NCI-H1436 (cell line): Measurements from ENCODE around the gene RFC5.
"Not testable (repeated sequence)": the region's sequence is repeated elsewhere in the genome, so short reads cannot be mapped to it uniquely, and the experiment has no call there.

ENCODE experiments used
- DNase-seq: peaks from one replicate; lab custom pipeline; 2025; lab: John Stamatoyannopoulos, UW

Gene RFC5

GRCh38 chr12:118052324-118053070, 36.0 kb downstream of the RFC5 start:
- no peak for DNase-seq

DNA sequence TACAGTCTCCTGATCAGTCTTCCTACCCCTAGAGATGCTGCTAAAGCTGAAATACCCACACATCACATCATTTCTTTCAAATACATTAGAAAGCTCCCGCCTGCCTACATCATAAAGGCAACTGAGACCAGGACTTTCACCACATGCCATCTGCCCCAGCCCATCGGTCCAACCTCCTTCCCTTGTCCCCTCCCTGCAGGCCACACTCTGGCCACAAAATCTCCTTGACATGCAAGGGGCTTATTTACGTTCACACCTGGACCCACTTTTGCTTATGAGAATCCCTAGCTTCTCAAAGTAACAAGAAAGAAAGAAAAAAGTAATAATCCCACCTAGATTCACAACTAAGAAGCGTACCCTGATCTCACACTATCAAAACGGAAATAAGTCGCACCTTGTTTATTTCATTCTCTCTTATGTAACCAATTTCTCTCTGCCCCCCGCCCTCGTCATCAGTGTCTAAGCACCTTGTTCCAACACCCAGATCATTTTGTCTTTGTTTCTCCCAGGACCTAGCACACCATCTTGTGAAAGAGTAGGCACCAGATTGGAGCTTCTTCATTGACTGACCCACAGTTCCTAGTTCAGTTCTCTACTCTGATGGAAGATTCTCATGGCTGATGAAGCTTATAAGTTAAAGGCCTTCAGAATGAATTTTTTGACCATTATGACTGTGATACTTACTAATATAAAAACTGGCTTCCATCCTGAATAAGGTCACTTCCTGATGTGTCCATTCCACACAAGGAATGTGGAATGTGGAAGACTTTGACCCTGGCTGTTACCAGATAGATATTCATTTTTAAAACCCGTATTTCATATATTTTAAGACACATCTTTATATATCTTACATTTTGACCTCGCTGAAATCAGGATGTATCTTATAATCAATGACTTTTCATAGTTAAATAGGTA, 36.8 kb downstream of the RFC5 start:
- DNase-seq, result no peak

GRCh38 chr12:118055144-118055557, 38.6 kb downstream of the RFC5 start:
- DNase-seq, result peak; percentile 40

GRCh38 chr12:118055865-118056773, 39.6 kb downstream of the RFC5 start:
- DNase-seq, result no peak

DNA sequence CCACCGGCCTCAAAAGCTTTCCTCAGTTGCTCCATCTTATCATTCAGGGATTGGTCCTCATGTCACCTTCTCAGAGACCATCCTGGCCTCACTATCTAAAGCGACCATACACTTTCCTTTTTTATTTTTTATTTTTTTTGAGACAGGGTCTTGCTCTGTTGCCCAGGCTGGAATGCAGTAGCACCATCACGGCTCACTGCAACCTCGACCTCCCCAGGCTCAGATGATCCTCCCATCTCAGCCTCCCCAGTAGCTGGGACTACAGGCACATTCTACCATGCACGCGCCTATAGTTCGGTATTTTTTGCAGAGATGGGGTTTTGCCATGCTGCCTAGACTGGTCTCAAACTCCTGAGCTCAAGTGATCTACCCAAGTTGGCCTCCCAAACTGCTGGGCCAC, 41.7 kb downstream of the RFC5 start:
- no peak for DNase-seq

GRCh38 chr12:118058881-118059280, 42.4 kb downstream of the RFC5 start:
- DNase-seq, result no peak

DNA sequence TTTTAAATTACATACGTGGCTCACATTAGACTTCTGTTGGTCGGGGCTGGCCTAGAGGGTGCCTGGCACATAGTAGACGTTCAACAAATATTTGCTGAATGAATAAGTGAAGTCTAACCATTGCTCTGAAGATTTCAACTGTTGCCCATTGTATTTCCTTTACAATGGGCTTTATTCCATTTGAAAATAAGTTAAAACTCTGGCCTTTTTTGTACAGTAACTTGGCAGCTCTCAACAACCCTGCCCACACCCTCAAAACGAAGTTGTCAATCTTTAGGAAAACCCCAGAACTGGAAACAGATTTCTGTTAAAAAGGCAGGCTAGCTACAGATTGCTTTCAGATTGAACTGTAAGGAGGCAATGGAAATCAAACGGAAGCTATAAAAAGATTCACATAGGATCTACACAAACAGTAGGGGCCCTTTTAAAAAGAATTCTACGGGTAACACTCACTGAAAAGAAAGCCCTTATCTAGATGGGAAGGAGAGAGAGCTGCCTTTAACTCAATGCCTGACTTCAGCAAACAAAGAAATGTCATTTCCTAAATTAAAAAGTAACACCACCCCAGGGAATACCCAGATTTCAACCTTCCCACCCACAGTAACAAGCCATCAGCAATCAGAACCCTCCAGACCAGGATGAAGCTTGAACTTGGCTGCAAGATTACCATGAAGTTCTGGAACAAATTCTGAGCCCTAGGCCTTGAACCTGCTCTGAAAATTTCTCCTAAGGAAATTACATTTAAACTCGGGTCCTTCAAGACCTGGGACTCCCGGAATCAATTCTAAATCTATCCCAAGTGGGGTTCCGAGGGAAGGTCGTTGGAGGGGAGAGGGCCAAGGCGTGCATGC, 43.1 kb downstream of the RFC5 start:
- no peak for DNase-seq

- DNase-seq, result no peak
Observed at GRCh38 chr12:118060301-118061010, 44.0 kb downstream of the RFC5 start.

DNA sequence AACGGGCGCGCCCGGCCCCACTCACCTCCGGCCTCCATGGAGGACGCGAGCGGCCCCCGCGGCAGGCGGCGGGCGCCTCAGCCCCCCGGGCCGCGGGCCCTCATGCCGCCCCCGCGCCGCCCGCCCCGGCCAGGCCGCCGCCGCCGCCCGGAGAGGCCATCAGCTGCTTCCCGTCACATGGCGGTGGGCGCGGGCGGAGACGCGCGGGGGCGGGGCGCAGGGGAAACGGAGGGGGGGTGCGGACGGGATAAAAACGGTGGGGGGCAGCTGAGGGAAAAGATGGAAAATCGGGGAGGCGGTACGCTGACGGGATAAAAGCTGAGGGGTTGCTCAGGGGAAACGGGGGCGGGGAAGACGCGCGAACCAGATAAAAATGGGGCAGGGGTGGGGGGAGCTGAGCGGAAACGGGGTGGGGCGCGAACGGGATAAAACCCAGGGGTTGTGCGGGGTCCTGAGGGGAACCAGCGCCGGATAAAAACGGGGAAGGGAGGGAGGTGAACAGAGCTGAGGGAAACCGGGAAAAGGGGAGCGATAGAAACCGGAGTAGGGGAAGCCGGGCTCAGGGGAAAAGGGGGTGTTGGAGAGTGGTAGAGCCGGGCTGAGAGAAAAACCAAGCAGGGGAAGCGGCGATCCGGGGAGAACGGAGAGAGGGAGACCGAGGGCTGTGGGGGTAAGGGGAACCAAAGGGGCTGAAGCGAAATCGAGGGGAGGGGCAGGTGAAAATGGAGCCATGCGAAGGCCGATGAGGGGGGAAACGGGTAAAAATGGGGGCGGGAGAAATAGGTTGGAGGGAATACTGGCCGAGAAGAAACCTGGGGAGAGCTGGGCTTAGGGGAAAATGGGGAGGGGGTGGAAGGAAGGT, 44.7 kb downstream of the RFC5 start, which contains the start of gene WSB2:
WSB2 (minus strand) TSS at position 169 of the 862 bp plus-strand sequence; CDS start at position 38, 131 bp downstream.
- peak; percentile 39 for DNase-seq

DNA sequence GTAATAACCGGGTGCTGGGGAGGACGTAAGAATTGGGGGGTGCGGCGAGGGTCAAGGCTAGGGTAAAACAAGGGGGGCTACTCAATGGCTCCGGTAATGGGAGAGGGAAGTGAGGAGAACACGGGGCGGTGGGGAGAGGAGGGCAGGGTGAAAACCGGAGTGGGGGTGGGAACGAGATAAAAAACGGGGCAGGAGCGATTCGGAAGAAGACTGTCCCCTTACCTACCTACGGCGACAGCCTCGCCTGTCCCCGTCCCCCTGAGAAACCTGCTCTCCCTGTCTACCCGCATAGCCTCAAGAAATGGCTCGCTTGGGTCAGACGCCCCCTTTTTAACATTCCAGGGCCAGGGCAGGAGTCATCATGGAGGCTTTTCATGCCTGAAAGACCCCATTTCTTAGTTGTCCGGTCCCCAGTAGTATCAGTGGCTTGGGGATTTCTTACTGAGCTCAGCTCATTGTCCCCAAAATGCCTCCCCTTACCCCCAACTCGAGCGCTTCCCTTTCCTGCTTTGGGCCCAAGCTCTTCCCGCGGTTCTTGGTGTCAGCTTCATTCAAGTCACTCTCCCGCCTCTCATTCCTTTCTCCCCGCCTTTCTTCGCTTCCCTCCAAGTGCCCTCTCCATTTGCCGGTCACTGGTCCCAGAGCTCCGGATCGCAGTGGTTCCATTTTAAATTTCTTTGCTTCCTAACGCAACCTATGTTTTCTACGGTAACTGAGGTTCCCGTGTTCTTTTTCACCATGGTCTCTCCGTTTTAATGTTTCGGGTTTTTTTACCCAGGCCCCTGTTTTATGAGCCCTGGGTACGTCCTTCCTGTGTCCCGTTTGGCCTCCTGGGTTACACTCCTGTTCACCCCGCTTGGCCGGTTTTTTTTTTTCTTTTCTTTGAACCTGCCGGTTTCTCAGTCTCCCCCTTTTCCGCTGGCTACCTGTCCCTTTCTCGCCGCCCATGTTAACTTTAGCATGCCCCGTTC, 45.7 kb downstream of the RFC5 start:
- peak; percentile 32 for DNase-seq

DNA sequence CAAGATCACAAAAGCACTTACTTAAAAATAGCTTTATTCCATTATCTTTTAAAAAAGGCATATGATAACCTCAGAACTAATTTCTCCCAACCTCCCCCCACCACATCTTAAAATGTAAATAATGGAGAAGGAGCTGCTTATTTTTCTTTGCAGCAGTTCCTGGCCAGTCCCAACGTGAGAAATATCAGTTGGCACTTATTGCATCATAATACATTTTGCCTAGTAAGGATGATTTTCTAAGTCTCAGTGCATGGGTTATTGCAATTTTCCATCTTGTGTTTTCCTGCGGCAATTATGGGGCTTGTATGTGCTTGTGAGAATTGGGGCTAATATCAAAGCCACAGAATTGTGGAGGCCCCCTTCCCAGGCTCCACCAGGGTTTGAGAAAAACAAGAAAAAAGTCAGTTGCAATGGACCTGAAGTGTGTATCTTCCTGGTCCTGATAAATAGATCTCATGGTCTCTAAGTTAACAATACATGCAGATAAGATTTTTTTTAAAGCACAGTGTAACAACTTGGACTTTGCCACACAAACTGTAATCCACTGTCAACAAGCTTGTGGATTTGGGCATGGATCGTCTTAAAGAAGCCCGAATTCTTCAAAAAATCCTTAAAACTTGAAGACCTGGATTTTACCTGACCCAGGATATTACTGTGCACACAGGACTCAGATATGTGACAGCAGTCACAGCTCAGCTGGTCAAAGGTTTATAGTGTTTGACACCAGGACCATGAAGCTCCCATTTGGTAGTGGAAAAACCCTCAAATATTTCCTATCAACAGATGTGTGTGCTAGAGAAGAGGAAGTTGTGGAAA, 47.3 kb downstream of the RFC5 start:
- no peak for DNase-seq

DNA sequence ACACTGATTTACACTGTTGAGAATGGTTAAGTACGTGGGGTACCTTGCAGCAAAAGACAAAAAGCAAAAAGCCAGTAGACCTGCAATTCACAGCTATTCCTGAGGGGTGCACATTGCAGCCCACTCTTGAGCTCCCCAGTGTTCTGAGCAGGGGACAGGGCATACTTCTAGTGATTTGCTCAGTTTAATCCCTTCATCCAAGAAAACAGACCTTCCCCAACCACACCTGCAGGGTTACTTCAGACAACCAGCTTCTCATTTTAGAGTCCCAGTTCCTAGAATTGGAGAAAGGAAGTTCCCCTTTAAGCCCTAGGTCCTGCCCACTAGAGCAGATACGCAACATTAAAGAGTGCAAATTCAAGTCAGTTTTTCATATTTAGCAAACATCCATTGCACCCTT, 48.1 kb downstream of the RFC5 start:
- no peak for DNase-seq

GRCh38 chr12:118065380-118065779, 48.9 kb downstream of the RFC5 start:
- no peak for DNase-seq

DNA sequence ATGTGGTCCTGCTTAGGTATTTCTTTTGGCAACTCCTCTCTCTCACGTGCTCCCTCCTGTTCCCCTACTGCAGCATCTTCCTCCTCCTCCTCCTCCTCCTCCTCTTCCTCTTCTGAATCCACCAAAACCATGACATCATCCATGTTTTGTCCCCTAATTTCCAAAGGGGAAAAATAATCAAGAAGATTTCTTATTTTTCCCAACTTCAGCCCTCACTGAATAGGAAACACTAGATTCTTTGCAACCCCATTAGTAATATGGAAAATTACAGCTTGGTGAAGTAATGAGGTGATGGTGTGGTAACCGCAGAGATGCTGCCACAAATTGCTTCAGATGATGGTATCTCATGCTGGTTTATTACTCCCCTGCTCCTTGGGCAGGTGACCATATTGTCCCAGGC, 51.9 kb downstream of the RFC5 start:
- DNase-seq, result no peak

DNA sequence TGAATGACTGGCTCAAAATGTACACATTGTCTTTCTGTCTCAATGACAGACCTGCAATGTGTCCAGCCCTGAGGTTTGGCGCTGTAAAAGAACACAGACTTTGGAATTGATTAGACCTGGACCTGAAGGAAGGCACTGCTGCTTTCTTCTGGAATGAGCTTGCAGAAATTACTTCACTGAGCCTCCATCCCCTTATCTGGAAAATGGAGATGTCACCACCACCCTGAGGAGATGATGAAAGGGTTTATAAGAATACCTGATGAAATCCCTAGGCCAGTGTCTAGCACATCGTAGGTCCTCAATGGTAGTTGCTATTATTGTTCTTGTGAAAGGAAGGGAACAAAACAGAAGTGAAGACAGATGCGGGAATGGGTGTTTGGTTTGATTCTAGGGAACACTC, 54.1 kb downstream of the RFC5 start:
- DNase-seq, result no peak

DNA sequence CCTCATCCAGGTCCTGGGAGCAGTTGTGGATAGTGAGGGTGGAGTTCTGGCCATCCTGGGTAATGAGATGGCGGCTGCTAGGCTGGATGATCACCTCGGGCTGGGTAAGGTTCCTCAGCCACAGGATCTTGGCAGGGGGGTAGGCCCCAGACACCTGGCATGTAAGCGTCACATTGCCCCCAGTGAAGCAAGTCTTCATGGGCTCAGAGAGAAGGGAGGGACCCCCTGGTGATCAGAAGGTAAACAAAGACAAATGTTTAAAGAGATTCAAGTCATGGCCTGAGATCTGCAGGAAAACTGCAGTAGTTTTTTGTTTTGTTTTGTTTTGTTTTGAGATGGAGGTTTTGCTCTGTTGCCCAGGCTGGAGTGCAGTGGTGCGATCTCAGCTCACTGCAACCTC, 57.3 kb downstream of the RFC5 start:
- DNase-seq, result no peak

GRCh38 chr12:118081521-118081920, 65.0 kb downstream of the RFC5 start:
- not testable (repeated sequence) for DNase-seq
